Neural cell (in vitro differentiated cells): ENCODE measurements around the gene HJURP. TPM values are rescaled to one million over a fixed set of nuclear protein-coding genes. Genes with fewer than 3 reads are reported as not detected.

ENCODE experiments used
- H2AFZ ChIP-seq: fragments of 200-600, 300-800 bp; sonication (generic), shearing (Covaris generic); 2 replicates; pipeline ENCODE4 v1.6.0; 2014; ENCODE audit warnings: low read depth, mild to moderate bottlenecking, antibody characterized with exemption, low read length, moderate library complexity
- H3F3A ChIP-seq: fragments of 200-600 bp; shearing (Covaris generic); 2 replicates; pipeline ENCODE4 v1.6.1; 2016; ENCODE audit warnings: mild to moderate bottlenecking, moderate library complexity, mixed read lengths, antibody characterized with exemption, low read length; ENCODE audit not compliant: insufficient read depth, poor library complexity, severe bottlenecking
- H3K27ac ChIP-seq: fragments of 200-600, 300-800 bp; sonication (generic), shearing (Covaris generic); 2 replicates; pipeline ENCODE4 v1.5.1; 2014; ENCODE audit warnings: mild to moderate bottlenecking, low read length, moderate library complexity
- H3K27me3 ChIP-seq: fragments of 300-800, 200-600 bp; sonication (generic), shearing (Covaris generic); 2 replicates; pipeline ENCODE4 v1.6.0; 2014; ENCODE audit warnings: mild to moderate bottlenecking, low read depth, low read length, moderate library complexity; ENCODE audit not compliant: insufficient read depth
- H3K36me3 ChIP-seq: fragments of 300-800, 200-600 bp; sonication (generic), shearing (Covaris generic); 2 replicates; pipeline ENCODE4 v1.5.1; 2014; ENCODE audit warnings: mild to moderate bottlenecking, antibody characterized with exemption, low read length, moderate library complexity; ENCODE audit not compliant: insufficient read depth
- H3K4me2 ChIP-seq: fragments of 300-800, 200-600 bp; sonication (generic), shearing (Covaris generic); 2 replicates; pipeline ENCODE4 v1.6.0; 2014; ENCODE audit warnings: mild to moderate bottlenecking, low read length
- H3K4me3 ChIP-seq: fragments of 300-800, 200-600 bp; sonication (generic), shearing (Covaris generic); 2 replicates; pipeline ENCODE4 v1.5.1; 2014; ENCODE audit warnings: mild to moderate bottlenecking, low read length, moderate library complexity
- H3K79me2 ChIP-seq: fragments of 200-600 bp; shearing (Covaris generic); replicated peaks from 2 replicates; pipeline ENCODE4 v1.6.0; 2014; ENCODE audit warnings: mild to moderate bottlenecking, low read length, moderate library complexity; ENCODE audit not compliant: insufficient read depth
- H3K9ac ChIP-seq: fragments of 300-800, 200-600 bp; sonication (generic), shearing (Covaris generic); 2 replicates; pipeline ENCODE4 v1.6.1; 2016; ENCODE audit warnings: mild to moderate bottlenecking, low read length, mixed read lengths
- H3K9me2 ChIP-seq: fragments of 200-600 bp; shearing (Covaris generic); 2 replicates; pipeline ENCODE4 v1.6.1; 2016; ENCODE audit warnings: mild to moderate bottlenecking, low read length, mixed read lengths; ENCODE audit not compliant: insufficient read depth
- H3K9me3 ChIP-seq: fragments of 200-600, 300-800 bp; sonication (generic), shearing (Covaris generic); 2 replicates; pipeline ENCODE4 v1.6.1; 2016; ENCODE audit warnings: mild to moderate bottlenecking, mixed run types, low read length, moderate library complexity, mixed read lengths
- H4K20me1 ChIP-seq: fragments of 200-600 bp; shearing (Covaris generic); 2 replicates; pipeline ENCODE4 v1.6.1; 2016; ENCODE audit warnings: mild to moderate bottlenecking, mixed run types; ENCODE audit not compliant: insufficient read depth
- EP300 ChIP-seq: fragments of 450-650 bp; conservative IDR thresholded peaks from 2 replicates; pipeline ENCODE4 v1.6.1; 2014; ENCODE audit warnings: antibody characterized with exemption, mild to moderate bottlenecking, moderate library complexity; ENCODE audit not compliant: poor library complexity, severe bottlenecking
- EZH2 ChIP-seq: fragments of 200-600, 300-800 bp; shearing (Covaris generic), sonication (generic); IDR thresholded peaks from 2 replicates; pipeline ENCODE4 v1.6.1; 2014; ENCODE audit warnings: antibody characterized with exemption, low read length, borderline replicate concordance, mild to moderate bottlenecking; ENCODE audit not compliant: insufficient read depth, poor library complexity, severe bottlenecking
- MXI1 ChIP-seq: fragments of 450-650 bp; conservative IDR thresholded peaks from 2 replicates; pipeline ENCODE4 v1.6.1; 2014; ENCODE audit warnings: antibody characterized with exemption, mild to moderate bottlenecking; ENCODE audit not compliant: poor library complexity, severe bottlenecking
- POLR2AphosphoS5 ChIP-seq: IDR thresholded peaks from 2 replicates; pipeline ENCODE4 v1.6.1; 2012
- RAD21 ChIP-seq: fragments of 450-650 bp; conservative IDR thresholded peaks from 2 replicates; pipeline ENCODE4 v1.6.1; 2014; ENCODE audit warnings: antibody characterized with exemption, mild to moderate bottlenecking, moderate library complexity
- SMC3 ChIP-seq: fragments of 450-650 bp; conservative IDR thresholded peaks from 2 replicates; pipeline ENCODE4 v1.6.1; 2014; ENCODE audit warnings: antibody characterized with exemption, mild to moderate bottlenecking, moderate library complexity; ENCODE audit not compliant: poor library complexity
- TAF1 ChIP-seq: IDR thresholded peaks from 2 replicates; pipeline ENCODE4 v1.6.1; 2012; ENCODE audit warnings: low read depth
- polyA plus RNA-seq: library from polyadenylated mRNA; depleted of rRNA; stranded (reverse); fragments of >200 nt; gene quantifications from 2 replicates; pipeline ENCODE4 v1.2.3, GENCODE V29; 2014
- TF ChIP-seq, protein P1 (sequence below): IDR thresholded peaks from 2 replicates; pipeline ENCODE4 v1.6.1; 2012; ENCODE audit warnings: borderline replicate concordance
- TF ChIP-seq, protein P2 (sequence below): fragments of 450-650 bp; IDR thresholded peaks from 2 replicates; pipeline ENCODE4 v1.5.1; 2014; ENCODE audit warnings: antibody characterized with exemption, mild to moderate bottlenecking, moderate library complexity; ENCODE audit not compliant: poor library complexity, severe bottlenecking

The HJURP gene
- polyA plus RNA-seq, 1 donor from 2014 or later, result 1.3 TPM

DNA sequence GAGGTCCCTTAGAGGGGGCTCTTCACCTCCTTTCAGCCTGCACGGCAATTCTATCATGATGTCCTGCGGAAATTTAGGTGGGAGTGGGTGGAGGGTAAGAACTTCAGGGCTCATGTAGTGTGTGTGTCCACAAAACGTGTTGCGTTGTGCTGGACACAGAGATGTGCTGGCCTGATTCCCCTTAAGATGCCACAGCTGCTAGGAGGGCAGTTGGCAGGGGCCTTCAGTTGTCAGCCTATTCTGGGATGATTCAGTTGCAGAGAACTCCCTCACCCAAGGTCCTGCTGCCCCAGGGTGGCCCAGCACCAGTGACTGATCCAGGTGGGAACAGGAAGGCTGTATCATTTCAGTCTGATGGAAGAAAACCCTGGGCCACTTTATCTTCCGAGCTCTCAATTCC lies 1.0 kb upstream of the HJURP start:
- no peak overlapping the region for H2AFZ ChIP-seq
- H3K27ac ChIP-seq, result no peak overlapping the region
- peaks cover 33% of the 10 kb centered on the region for H3K79me2 ChIP-seq
- peak overlapping the region; percentile 88 for H3K4me3 ChIP-seq
- no peaks in the 10 kb centered on the region for H3K9me3 ChIP-seq
- TF ChIP-seq SMC3 (no peak), TAF1 (no peak), POLR2AphosphoS5 (no peak), MXI1 (no peak), EZH2 (no peak), RAD21 (no peak)
- TF ChIP-seq, protein P1, sequence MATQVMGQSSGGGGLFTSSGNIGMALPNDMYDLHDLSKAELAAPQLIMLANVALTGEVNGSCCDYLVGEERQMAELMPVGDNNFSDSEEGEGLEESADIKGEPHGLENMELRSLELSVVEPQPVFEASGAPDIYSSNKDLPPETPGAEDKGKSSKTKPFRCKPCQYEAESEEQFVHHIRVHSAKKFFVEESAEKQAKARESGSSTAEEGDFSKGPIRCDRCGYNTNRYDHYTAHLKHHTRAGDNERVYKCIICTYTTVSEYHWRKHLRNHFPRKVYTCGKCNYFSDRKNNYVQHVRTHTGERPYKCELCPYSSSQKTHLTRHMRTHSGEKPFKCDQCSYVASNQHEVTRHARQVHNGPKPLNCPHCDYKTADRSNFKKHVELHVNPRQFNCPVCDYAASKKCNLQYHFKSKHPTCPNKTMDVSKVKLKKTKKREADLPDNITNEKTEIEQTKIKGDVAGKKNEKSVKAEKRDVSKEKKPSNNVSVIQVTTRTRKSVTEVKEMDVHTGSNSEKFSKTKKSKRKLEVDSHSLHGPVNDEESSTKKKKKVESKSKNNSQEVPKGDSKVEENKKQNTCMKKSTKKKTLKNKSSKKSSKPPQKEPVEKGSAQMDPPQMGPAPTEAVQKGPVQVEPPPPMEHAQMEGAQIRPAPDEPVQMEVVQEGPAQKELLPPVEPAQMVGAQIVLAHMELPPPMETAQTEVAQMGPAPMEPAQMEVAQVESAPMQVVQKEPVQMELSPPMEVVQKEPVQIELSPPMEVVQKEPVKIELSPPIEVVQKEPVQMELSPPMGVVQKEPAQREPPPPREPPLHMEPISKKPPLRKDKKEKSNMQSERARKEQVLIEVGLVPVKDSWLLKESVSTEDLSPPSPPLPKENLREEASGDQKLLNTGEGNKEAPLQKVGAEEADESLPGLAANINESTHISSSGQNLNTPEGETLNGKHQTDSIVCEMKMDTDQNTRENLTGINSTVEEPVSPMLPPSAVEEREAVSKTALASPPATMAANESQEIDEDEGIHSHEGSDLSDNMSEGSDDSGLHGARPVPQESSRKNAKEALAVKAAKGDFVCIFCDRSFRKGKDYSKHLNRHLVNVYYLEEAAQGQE, result no peak
- TF ChIP-seq, protein P2, sequence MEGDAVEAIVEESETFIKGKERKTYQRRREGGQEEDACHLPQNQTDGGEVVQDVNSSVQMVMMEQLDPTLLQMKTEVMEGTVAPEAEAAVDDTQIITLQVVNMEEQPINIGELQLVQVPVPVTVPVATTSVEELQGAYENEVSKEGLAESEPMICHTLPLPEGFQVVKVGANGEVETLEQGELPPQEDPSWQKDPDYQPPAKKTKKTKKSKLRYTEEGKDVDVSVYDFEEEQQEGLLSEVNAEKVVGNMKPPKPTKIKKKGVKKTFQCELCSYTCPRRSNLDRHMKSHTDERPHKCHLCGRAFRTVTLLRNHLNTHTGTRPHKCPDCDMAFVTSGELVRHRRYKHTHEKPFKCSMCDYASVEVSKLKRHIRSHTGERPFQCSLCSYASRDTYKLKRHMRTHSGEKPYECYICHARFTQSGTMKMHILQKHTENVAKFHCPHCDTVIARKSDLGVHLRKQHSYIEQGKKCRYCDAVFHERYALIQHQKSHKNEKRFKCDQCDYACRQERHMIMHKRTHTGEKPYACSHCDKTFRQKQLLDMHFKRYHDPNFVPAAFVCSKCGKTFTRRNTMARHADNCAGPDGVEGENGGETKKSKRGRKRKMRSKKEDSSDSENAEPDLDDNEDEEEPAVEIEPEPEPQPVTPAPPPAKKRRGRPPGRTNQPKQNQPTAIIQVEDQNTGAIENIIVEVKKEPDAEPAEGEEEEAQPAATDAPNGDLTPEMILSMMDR, result no peak
- H3K9ac ChIP-seq, result no peak overlapping the region
- H3K9me2 ChIP-seq, result no peaks in the 10 kb centered on the region
- H3K4me2 ChIP-seq, result no peak overlapping the region
- H3F3A ChIP-seq, result no peaks in the 10 kb centered on the region
- no peaks in the 10 kb centered on the region for H3K36me3 ChIP-seq
- no peaks in the 10 kb centered on the region for H4K20me1 ChIP-seq
- no peaks in the 10 kb centered on the region for H3K27me3 ChIP-seq

DNA sequence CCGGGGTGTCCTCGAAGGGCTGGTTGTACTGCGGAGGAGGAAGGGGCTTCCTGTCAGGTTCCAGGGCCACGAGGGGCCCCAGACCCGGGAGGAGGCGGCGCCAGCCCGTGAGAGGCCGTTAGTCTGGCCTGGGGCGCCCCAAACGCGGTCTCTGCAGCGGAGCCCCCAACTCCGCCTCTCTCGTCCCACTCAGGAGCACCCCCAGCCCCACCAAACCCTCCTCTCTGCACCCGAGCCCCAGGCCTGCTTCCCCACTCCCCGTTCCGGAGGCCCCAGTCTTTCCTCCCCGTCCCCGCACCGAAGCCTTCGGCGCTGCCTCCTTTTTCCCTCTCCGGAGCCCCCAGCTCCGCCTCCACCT lies 473 bp downstream of the HJURP start:
- Histone ChIP-seq H3K9ac (no peak overlapping the region), H3K4me3 (peak overlapping the region; percentile 88), H3K9me3 (no peaks in the 10 kb centered on the region), H3K36me3 (no peaks in the 10 kb centered on the region), H4K20me1 (no peaks in the 10 kb centered on the region), H3K27ac (no peak overlapping the region), H3K4me2 (peak overlapping the region; percentile 71), H3K9me2 (no peaks in the 10 kb centered on the region), H3K79me2 (peaks cover 33% of the 10 kb centered on the region), H2AFZ (peak overlapping the region; percentile 73), H3F3A (no peaks in the 10 kb centered on the region), H3K27me3 (no peaks in the 10 kb centered on the region)
- TF ChIP-seq SMC3 (no peak), POLR2AphosphoS5 (no peak), RAD21 (no peak), TAF1 (no peak), EZH2 (no peak), MXI1 (no peak), EP300 (no peak)
- TF ChIP-seq, protein P1, result no peak
- TF ChIP-seq, protein P2, result no peak
